GM12864 (cell line): Measurements from ENCODE around the gene SYNJ1.
"Not testable (repeated sequence)": the region's sequence is repeated elsewhere in the genome, so short reads cannot be mapped to it uniquely, and the experiment has no call there.

ENCODE experiments used
- DNase-seq: peaks from one replicate; pipeline ENCODE4 v3.0.0-alpha.2; 2011; ENCODE audit warnings: low read depth
- H3K4me3 ChIP-seq: 2 replicates; pipeline ENCODE4 v1.5.1; 2011; ENCODE audit warnings: mild to moderate bottlenecking, low read depth, low read length, control low read depth
- CTCF ChIP-seq: IDR thresholded peaks from 2 replicates; pipeline ENCODE4 v1.5.1; 2011; ENCODE audit warnings: low read depth, mild to moderate bottlenecking, moderate library complexity, low read length, control low read depth, inconsistent platforms; ENCODE audit errors: missing control alignments

Gene SYNJ1

GRCh38 chr21:32698971-32699693 lies 28.7 kb downstream of the SYNJ1 start:
- TF ChIP-seq CTCF, result no peak
- H3K4me3 ChIP-seq, result no peak overlapping the region
- DNase-seq, result no peak

GRCh38 chr21:32698286-32698685 lies 29.5 kb downstream of the SYNJ1 start:
- H3K4me3 ChIP-seq, result no peak overlapping the region
- DNase-seq, result no peak
- TF ChIP-seq CTCF, result no peak

DNA sequence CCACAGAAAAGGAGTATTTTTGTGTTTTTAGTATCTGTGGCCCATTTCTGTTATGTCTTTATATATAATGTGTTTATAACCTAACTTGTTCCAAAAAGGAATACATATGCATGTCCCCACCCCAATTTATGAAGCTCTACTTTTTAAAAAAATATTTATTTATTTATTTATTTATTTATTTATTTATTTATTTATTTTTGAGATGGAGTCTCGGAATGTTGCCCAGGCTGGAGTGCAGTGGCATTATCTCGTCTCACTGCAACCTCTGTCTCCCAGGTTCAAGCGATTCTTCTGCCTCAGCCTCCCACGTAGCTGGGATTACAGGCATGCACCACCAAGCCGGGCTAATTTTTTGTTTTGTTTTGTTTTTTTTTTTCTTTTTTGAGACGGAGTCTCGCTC lies 32.3 kb downstream of the SYNJ1 start:
- DNase-seq, H3K4me3 ChIP-seq: not testable (repeated sequence)

DNA sequence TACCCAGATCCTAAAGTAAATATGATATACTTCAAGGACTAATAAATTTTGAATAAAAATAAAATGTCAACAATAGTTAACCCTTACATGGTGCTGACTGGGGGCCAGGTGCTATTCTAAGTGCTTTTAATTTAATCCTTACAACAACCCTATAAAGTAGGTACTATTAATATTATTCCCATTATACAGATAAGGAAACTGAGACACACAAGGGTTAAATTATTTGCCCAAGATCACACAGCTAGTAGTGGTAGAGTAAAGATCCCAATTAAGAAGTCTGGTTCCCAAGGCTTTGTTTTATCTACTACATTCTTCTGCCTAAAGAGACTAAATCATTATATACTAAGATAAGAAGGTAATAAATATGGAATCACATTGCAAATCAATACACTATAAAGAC lies 34.2 kb downstream of the SYNJ1 start:
- no peak overlapping the region for H3K4me3 ChIP-seq
- DNase-seq, result no peak
- no peak for TF ChIP-seq CTCF

GRCh38 chr21:32690085-32690484 lies 37.7 kb downstream of the SYNJ1 start:
- DNase-seq, result no peak
- no peak overlapping the region for H3K4me3 ChIP-seq
- TF ChIP-seq CTCF, result no peak

DNA sequence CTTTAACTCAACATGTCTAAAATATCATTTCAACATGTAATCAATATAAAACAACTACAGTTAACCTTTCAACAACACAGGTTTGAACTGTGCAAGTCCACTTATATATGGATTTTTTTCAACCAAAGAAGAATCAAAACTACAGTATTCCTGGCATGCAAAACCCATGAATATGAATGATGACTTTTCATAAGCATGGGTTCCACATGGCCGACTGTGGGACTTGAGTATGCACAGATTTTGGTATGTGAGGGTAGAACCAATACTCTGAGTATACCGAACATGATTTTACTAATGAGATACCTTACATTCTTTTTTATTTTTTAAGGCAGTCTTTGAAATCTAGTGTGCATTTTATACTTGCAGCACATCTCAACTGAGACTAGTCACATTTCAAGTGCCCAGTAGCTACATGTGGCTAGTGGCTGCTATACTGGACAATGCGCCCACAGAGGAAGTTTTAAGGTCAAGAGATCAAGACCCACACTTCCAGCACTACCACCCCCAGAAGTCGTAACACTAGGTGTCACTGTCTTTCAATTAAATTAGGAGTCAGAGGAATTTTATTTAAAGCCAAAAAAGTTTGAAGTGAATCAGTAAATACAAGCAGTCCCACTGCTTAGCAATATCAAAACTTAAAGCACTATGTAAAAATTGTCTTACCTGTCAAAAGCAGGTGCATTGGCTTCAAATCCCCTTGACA lies 40.0 kb downstream of the SYNJ1 start:
- no peak for DNase-seq
- no peak overlapping the region for H3K4me3 ChIP-seq
- TF ChIP-seq CTCF, result peak; percentile 17

DNA sequence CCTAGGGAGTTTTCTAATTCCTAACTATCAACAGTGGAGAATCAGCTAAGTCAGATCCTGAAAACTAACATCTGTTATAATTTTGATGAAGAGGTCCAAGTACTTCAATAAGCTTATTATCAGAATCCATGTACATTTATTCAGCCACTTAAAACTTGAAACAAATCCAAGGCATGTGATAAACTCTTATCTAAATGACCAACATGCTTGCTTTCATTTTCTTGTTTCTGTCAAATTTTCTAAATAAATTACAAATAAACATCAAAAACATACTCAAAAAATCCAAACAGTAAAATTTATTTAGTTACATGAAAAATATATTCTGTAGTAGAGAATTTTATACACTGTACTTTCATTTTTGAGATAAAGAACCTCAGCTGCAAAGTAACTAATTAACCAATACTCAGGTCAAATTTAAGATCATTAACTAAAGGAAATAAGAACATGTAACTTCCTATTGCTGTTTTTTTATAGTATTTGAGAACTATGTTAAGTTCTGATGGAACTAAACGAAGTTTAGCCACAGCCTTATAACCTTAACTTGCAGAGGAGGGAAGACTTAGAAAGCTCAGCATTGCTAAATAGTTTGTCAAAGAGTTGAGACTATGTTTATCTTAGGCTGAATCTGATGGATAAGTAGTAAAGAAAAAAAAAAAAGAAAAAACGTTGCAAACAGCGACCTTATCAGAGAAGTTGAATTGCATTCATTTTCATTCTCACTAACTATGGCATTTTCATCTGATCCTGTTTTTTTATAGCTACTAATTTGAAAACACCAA lies 44.9 kb downstream of the SYNJ1 start:
- TF ChIP-seq CTCF, result no peak
- no peak overlapping the region for H3K4me3 ChIP-seq
- no peak for DNase-seq
